Lower lobe of right lung (tissue), 2 donors: ENCODE results near the gene NUDT8. TPM values are rescaled to one million over a fixed set of nuclear protein-coding genes. Genes with fewer than 3 reads are reported as not detected.

ENCODE experiments used
- ATAC-seq, 2 donors: fragments of 200-7000 bp; cut with Tn5 transposase; one replicate each; pipeline ENCODE4 v1.9.1; 2020 to 2022; ENCODE audit warnings: mild to moderate bottlenecking in 2 of 2, moderate library complexity in 2 of 2
- DNase-seq: peaks from one replicate; pipeline ENCODE4 v3.0.0-alpha.2; 2020
- H3K27ac ChIP-seq: fragments of 200-600 bp; one replicate; pipeline ENCODE4 v1.8.0; 2022
- H3K27me3 ChIP-seq: fragments of 200-600 bp; one replicate; pipeline ENCODE4 v1.8.0; 2022; ENCODE audit warnings: low read depth
- H3K36me3 ChIP-seq: fragments of 200-600 bp; one replicate; pipeline ENCODE4 v1.8.0; 2022; ENCODE audit warnings: mild to moderate bottlenecking
- H3K4me1 ChIP-seq: fragments of 200-600 bp; one replicate; pipeline ENCODE4 v1.8.0; 2022
- H3K4me3 ChIP-seq: fragments of 200-600 bp; one replicate; pipeline ENCODE4 v1.8.0; 2022; ENCODE audit warnings: mild to moderate bottlenecking
- H3K9me3 ChIP-seq: fragments of 200-600 bp; one replicate; pipeline ENCODE4 v1.8.0; 2022
- intact Hi-C: fragments of 100-400 bp; cut with DNase I; formaldehyde crosslinking; loops from one replicate; pipeline ENCODE4 v1.11.0; 2022
- total RNA-seq: library from RNA; stranded (reverse); fragmentation: NEBNext Ultra II Directional; extraction: Animal tissue kit (Norgen Biotek cat#: 25700); gene quantifications from one replicate; pipeline ENCODE4 v1.2.1, GENCODE V29; 2021
- TF ChIP-seq, protein P1 (sequence below): fragments of 200-600 bp; IDR thresholded peaks from one replicate; pipeline ENCODE4 v1.8.0; 2022; ENCODE audit warnings: antibody characterized with exemption, mild to moderate bottlenecking
- donor health status: DM: no; HTN: yes; CAD: no; lungs with severe emphysema.

NUDT8 gene
- total RNA-seq, 1 donor from 2014 or later: 8.8 TPM

DNA sequence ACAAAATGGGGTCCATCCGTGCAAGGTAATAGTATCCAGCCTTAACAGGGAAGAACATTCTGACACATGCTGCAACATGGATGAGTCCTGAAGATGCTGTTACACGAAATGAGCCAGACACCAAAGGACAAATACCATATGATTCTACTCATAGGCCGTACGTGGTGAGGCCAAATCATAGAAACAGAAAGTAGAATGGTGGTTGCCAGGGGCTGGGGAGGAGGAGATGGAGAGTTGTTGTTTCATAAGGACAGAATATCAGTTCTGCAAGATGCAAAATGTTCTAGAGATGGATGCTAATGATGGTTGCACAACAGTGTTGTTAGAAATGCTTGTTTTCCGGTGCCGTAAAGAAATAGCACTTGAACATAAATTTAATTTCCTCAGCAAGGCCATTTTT lies 7.2 kb upstream of the NUDT8 start:
- Histone ChIP-seq H3K27ac (no peak overlapping the region), H3K27me3 (peaks cover 29% of the 10 kb centered on the region), H3K4me3 (no peak overlapping the region), H3K9me3 (no peaks in the 10 kb centered on the region), H3K36me3 (no peaks in the 10 kb centered on the region), H3K4me1 (no peaks in the 10 kb centered on the region)
- TF ChIP-seq, protein P1, sequence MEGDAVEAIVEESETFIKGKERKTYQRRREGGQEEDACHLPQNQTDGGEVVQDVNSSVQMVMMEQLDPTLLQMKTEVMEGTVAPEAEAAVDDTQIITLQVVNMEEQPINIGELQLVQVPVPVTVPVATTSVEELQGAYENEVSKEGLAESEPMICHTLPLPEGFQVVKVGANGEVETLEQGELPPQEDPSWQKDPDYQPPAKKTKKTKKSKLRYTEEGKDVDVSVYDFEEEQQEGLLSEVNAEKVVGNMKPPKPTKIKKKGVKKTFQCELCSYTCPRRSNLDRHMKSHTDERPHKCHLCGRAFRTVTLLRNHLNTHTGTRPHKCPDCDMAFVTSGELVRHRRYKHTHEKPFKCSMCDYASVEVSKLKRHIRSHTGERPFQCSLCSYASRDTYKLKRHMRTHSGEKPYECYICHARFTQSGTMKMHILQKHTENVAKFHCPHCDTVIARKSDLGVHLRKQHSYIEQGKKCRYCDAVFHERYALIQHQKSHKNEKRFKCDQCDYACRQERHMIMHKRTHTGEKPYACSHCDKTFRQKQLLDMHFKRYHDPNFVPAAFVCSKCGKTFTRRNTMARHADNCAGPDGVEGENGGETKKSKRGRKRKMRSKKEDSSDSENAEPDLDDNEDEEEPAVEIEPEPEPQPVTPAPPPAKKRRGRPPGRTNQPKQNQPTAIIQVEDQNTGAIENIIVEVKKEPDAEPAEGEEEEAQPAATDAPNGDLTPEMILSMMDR: no peak
- no peak for ATAC-seq
- no peak for DNase-seq
- intact Hi-C loops: no loop called here

DNA sequence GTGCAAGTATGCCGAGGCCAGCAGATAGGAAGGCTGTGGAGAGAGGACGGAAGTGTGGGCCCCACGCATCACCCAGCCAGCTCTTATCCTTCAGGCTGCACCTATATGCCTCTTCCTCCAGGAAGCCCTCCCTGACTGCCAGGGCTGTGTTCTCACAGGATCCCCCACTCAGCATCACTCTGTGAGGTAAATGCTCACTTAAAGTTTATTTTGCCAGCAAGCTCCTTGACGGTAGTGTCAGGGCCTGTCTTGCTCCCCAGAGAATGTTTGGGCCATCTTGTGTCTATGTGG lies 5.4 kb upstream of the NUDT8 start:
- Histone ChIP-seq H3K9me3 (no peaks in the 10 kb centered on the region), H3K36me3 (no peaks in the 10 kb centered on the region), H3K27ac (no peak overlapping the region), H3K4me3 (no peak overlapping the region), H3K4me1 (peaks cover 6% of the 10 kb centered on the region), H3K27me3 (peaks cover 17% of the 10 kb centered on the region)
- no peak for DNase-seq
- intact Hi-C loops: no loop called here
- TF ChIP-seq, protein P1: no peak
- no peak for ATAC-seq

DNA sequence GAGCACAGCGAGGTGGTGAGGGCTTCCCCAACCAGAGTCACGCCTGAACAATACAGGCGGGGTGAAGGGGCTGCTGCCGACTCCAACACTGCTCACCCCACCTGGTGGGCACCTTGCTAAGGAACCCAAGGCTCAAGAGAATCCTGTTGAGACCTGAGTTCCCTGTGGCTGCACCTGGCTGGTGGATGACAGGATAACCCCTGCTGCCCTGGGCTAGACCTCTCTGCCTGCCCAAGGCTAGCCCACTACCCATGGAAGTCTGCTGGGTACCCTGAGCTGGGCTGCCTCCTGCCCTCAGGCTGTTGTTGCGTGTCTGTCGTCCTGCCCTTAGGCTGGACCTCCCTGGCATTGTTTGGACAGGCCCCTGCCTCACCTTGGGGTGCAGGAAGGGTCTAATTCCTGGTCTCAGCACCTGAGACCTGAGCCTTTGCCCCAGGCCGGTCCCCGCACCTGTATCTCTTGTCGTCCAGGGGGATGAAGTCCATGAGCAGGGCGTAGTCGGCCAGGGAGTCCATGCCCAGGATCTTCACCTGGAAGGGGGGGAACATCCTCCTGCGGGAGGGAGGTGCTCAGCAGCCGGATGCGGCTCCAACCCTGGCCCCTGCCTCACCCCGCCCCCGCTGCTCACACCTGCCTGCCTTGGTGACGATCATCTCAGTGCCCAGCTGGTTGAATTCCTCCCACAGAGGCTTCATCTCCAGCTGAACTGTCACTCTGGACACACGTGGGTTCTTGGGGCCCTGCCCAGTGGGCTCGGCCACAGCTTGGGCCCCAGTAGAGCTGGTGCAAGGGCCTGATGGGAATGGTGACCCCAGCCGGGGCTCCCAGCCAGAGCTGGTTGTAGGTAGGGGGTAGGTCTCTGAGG lies 4.9 kb upstream of the NUDT8 start:
- Histone ChIP-seq H3K36me3 (no peaks in the 10 kb centered on the region), H3K9me3 (no peaks in the 10 kb centered on the region), H3K27ac (no peak overlapping the region), H3K27me3 (peaks cover 11% of the 10 kb centered on the region), H3K4me3 (no peak overlapping the region), H3K4me1 (peaks cover 6% of the 10 kb centered on the region)
- intact Hi-C loops: no loop called here
- ATAC-seq (no peak), DNase-seq (no peak)
- TF ChIP-seq, protein P1: no peak

DNA sequence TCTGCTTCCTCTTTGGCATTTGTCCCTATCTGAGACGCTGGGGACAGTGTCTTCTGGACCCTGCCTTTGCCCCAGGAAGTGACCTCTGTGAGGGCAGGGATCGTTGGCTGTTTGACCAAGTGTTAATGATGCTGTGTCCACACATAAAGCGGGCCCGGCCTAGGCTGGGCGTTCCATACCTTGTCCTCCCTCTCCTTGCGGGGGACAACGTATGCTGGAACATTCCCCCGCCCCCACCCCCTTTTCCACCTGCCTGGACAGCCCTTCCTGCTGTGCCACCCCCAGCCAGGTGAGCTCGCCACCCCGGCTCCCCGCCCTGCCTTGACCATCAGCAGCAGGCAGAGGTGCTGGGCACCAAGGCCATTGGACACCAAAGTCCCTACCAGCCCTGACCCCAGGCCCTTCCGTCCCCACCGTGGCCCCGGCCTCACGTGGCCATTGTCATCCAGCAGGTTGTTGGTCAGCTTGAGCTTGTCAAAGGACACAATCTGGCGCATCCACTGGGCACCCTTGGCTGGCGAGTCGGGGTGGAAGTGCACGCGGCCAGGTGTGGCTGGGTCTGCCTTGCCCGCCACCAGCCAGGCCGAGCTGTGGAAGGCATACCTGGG lies 4.1 kb upstream of the NUDT8 start:
- TF ChIP-seq, protein P1: no peak
- H3K36me3 ChIP-seq: no peaks in the 10 kb centered on the region
- no peak overlapping the region for H3K4me3 ChIP-seq
- no peak for ATAC-seq
- no peaks in the 10 kb centered on the region for H3K9me3 ChIP-seq
- no peak overlapping the region for H3K27ac ChIP-seq
- DNase-seq: no peak
- intact Hi-C loops: no loop called here
- H3K27me3 ChIP-seq: peaks cover 8% of the 10 kb centered on the region
- H3K4me1 ChIP-seq: peaks cover 12% of the 10 kb centered on the region

DNA sequence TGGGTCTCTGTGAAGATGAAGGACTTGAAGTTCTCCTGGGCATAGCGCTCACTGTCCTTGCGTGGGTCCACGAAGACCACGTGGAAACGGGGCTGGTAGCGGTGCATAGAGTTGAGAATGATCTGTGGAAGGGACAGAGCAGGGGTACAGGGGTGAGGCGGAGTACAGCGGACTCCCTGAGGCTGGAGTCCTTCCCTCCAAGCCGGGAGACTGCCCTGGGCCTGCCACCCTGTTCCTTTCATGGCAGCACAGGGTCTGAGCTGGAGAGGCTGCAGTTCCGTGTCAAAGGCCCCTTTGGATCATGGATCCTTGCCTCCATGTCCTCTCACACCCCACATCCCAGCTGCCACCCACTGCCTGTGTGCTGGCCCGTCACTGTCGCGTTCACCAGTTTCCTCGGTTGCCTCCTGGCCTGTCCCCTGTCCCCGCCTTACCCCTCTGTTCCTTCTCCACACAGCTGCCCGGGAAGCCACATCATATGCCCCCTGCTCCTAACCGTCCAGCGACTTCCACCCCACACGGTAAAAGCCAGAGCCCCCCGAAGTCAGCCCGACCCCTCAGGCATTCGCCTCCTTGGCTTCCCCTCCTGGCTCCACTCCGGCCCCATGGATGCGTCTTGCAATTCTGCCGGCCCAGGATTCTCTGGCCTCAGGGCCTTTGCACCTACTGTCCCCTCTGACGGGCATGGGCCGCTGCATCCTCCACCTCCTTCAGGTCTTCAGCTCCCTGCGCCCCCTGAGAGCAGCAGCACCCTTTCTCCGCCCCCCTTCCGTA lies 3.4 kb upstream of the NUDT8 start:
- no peak overlapping the region for H3K27ac ChIP-seq
- peak; percentile 47 for DNase-seq
- no peaks in the 10 kb centered on the region for H3K36me3 ChIP-seq
- peaks cover 8% of the 10 kb centered on the region for H3K27me3 ChIP-seq
- intact Hi-C loops: no loop called here
- H3K9me3 ChIP-seq: no peaks in the 10 kb centered on the region
- H3K4me1 ChIP-seq: peaks cover 14% of the 10 kb centered on the region
- TF ChIP-seq, protein P1: no peak
- no peak overlapping the region for H3K4me3 ChIP-seq
- ATAC-seq: no peak
